GM19372 (cell line): Measurements from ENCODE around the gene ADGRB3.
"Not testable (repeated sequence)": the region's sequence is repeated elsewhere in the genome, so short reads cannot be mapped to it uniquely, and the experiment has no call there.

Experiments used
- ATAC-seq: cut with Tn5 transposase; IDR thresholded peaks from one replicate; pipeline ENCODE4 v1.9.1; 2021; ENCODE audit warnings: mild to moderate bottlenecking, low read depth, moderate library complexity; ENCODE audit not compliant: unreplicated experiment

The ADGRB3 gene

GRCh38 chr6:69378326-69378725 is 743.2 kb downstream of the ADGRB3 start:
- ATAC-seq: no peak

GRCh38 chr6:69379518-69379917 is 744.4 kb downstream of the ADGRB3 start:
- ATAC-seq: no peak

- ATAC-seq: no peak
Measured at GRCh38 chr6:69383627-69384026, 748.5 kb downstream of the ADGRB3 start.

GRCh38 chr6:69386426-69386825 is 751.3 kb downstream of the ADGRB3 start:
- no peak for ATAC-seq

- no peak for ATAC-seq
Measured at GRCh38 chr6:69390125-69390524, 755.0 kb downstream of the ADGRB3 start.

- no peak for ATAC-seq
Measured at GRCh38 chr6:69391106-69391505, 756.0 kb downstream of the ADGRB3 start.

- ATAC-seq: no peak
Measured at GRCh38 chr6:69392745-69393144, 757.7 kb downstream of the ADGRB3 start.

- no peak for ATAC-seq
Measured at GRCh38 chr6:69398311-69398710, 763.2 kb downstream of the ADGRB3 start.

- no peak for ATAC-seq
Measured at GRCh38 chr6:69398729-69399128, 763.6 kb downstream of the ADGRB3 start.

GRCh38 chr6:69408886-69409285 is 773.8 kb downstream of the ADGRB3 start:
- no peak for ATAC-seq

GRCh38 chr6:69416776-69417175 is 781.7 kb downstream of the ADGRB3 start:
- no peak for ATAC-seq

GRCh38 chr6:69421269-69421668 is 786.2 kb downstream of the ADGRB3 start:
- ATAC-seq: no peak

GRCh38 chr6:69422020-69422419 is 786.9 kb downstream of the ADGRB3 start:
- ATAC-seq: no peak

GRCh38 chr6:69422475-69422874 is 787.4 kb downstream of the ADGRB3 start:
- no peak for ATAC-seq

GRCh38 chr6:69423785-69424184 is 788.7 kb downstream of the ADGRB3 start:
- no peak for ATAC-seq

- ATAC-seq: no peak
Measured at GRCh38 chr6:69424581-69424980, 789.5 kb downstream of the ADGRB3 start.

GRCh38 chr6:69427882-69428281 is 792.8 kb downstream of the ADGRB3 start:
- ATAC-seq: no peak

GRCh38 chr6:69432168-69432567 is 797.1 kb downstream of the ADGRB3 start:
- ATAC-seq: not testable (repeated sequence)

- ATAC-seq: not testable (repeated sequence)
Measured at GRCh38 chr6:69433116-69433515, 798.0 kb downstream of the ADGRB3 start.

GRCh38 chr6:69438113-69438512 is 803.0 kb downstream of the ADGRB3 start:
- ATAC-seq: no peak
